Right lobe of liver (tissue), 6 donors: ENCODE data around the gene RHOJ. TPM values are rescaled to one million over a fixed set of nuclear protein-coding genes. Genes with fewer than 3 reads are reported as not detected.

Source experiments
- ATAC-seq, 4 donors: fragments of 200-7000 bp; cut with Tn5 transposase; one replicate each; pipeline ENCODE4 v1.9.1; 2020; ENCODE audit warnings: mild to moderate bottlenecking in 4 of 4, moderate library complexity in 4 of 4
- DNase-seq, 3 donors: peaks; one replicate each; pipeline ENCODE4 v3.0.0-alpha.2; 2020
- H3K27ac ChIP-seq, 3 donors: fragments of 200-600 bp; one replicate each; pipeline ENCODE4 v1.8.0; 2022
- H3K27me3 ChIP-seq, 2 donors: fragments of 200-600 bp; one replicate each; pipeline ENCODE4 v1.8.0; 2022
- H3K36me3 ChIP-seq, 4 donors: fragments of 200-600 bp; sonication (generic) in 1 of 4; one replicate each; pipeline versions ENCODE4 v1.5.1 to v1.8.0; 2017 to 2022; ENCODE audit warnings: control low read depth in 1 of 4
- H3K4me1 ChIP-seq, 4 donors: fragments of 200-600 bp; sonication (generic) in 1 of 4; one replicate each; pipeline versions ENCODE4 v1.5.1 to v1.8.0; 2017 to 2022; ENCODE audit warnings: control low read depth in 1 of 4
- H3K4me3 ChIP-seq, 3 donors: fragments of 200-600 bp; one replicate each; pipeline ENCODE4 v1.8.0; 2022
- H3K9me3 ChIP-seq, 4 donors: fragments of 200-600 bp; sonication (generic) in 1 of 4; one replicate each; pipeline versions ENCODE4 v1.5.1 to v1.8.0; 2017 to 2022; ENCODE audit warnings: control low read depth in 1 of 4
- CTCF ChIP-seq, 4 donors: fragments of 200-600 bp in 3 of 4; fragments of 450-650 bp in 1 of 4; IDR thresholded peaks; one replicate each; pipeline versions ENCODE4 v1.5.1 to v1.8.0; 2016 to 2022; ENCODE audit warnings: antibody characterized with exemption in 4 of 4, mild to moderate bottlenecking in 2 of 4
- POLR2A ChIP-seq: fragments of 450-650 bp; IDR thresholded peaks from one replicate; pipeline ENCODE4 v1.6.1; 2017; ENCODE audit warnings: antibody characterized with exemption, mild to moderate bottlenecking
- WGBS: methylation state at CpG from one replicate; pipeline ENCODE4 v1.1.6; 2018; ENCODE audit warnings: low coverage, low lambda C conversion rate; ENCODE audit not compliant: insufficient coverage; ENCODE audit errors: missing lambda C conversion rate; 5-methylcytosine and 5-hydroxymethylcytosine counted together
- intact Hi-C, 2 donors: fragments of 100-400 bp; cut with DNase I; formaldehyde crosslinking; loops; one replicate each; pipeline versions ENCODE4 v1.11.2 to v1.14.1; 2022
- total RNA-seq, 6 experiments: library from RNA; depleted of rRNA in 2 of 6; stranded (reverse); fragments of >200 nt in 2 of 6; fragmentation: NEBNext Ultra II Directional in 3 of 6; extraction: Animal tissue kit (Norgen Biotek cat#: 25700) in 3 of 6; gene quantifications; one replicate each; pipeline versions ENCODE4 v1.1.0 to v1.2.4, GENCODE V29; 2016 to 2023
- donor health status: DM: no; HTN: yes; CAD: no.
- donor health status: DM: no; HTN: no; CAD: no.
- donor health status: DM: no; HTN: no; CAD: no.
- donor health status: DM: no; HTN: yes; CAD: no.
- donor health status: DM: no; HTN: yes; CAD: no.

The RHOJ gene
- total RNA-seq, 6 experiments from 2014 or later: 1.7 to 6.0 (median 2.9) TPM

GRCh38 chr14:63240221-63240620, 36.0 kb downstream of the RHOJ start:
- H3K36me3 ChIP-seq: no peaks in the 10 kb centered on the region
- no peak for DNase-seq
- 73% methylated on average over 2 of the region's 2 CpGs for WGBS
- intact Hi-C loops: no loop called here
- no peak overlapping the region for H3K4me3 ChIP-seq
- TF ChIP-seq CTCF (IDR thresholded peaks at IDR 0.05) (no peak), POLR2A (no peak)
- no peak for ATAC-seq
- H3K27me3 ChIP-seq: no peaks in the 10 kb centered on the region
- no peaks in the 10 kb centered on the region for H3K4me1 ChIP-seq
- no peaks in the 10 kb centered on the region for H3K9me3 ChIP-seq
- H3K27ac ChIP-seq: no peak overlapping the region

DNA sequence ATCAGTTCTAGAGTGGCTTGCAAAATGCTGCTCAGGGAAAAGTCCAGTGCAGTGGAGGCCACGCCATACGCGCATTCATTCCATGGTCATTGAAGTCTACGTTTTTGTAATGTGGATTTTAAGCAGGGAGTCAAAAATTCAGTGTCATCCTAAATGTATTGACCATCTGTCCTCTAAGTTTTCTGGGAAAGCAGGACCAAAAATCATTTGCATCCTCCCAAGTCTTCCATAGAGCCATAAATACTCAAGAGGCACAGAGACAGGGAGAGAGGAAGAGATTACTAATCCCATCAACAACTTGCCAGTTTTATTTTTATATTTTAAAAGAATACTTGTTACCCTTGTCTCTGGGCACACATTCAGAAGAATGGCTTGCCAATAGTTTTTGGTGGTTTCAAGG, 36.9 kb downstream of the RHOJ start:
- H3K9me3 ChIP-seq: no peaks in the 10 kb centered on the region
- no peak overlapping the region for H3K27ac ChIP-seq
- WGBS: 84% methylated on average over 4 of the region's 4 CpGs
- TF ChIP-seq POLR2A (no peak), CTCF (IDR thresholded peaks at IDR 0.05) (no peak)
- no peak overlapping the region for H3K4me3 ChIP-seq
- no peaks in the 10 kb centered on the region for H3K4me1 ChIP-seq
- ATAC-seq: no peak
- no peaks in the 10 kb centered on the region for H3K36me3 ChIP-seq
- intact Hi-C loops: no loop called here
- H3K27me3 ChIP-seq: no peaks in the 10 kb centered on the region
- no peak for DNase-seq

- ATAC-seq (no peak), DNase-seq (no peak)
- no peak overlapping the region for H3K4me3 ChIP-seq
- no peaks in the 10 kb centered on the region for H3K9me3 ChIP-seq
- TF ChIP-seq POLR2A (no peak), CTCF (IDR thresholded peaks at IDR 0.05) (no peak)
- H3K36me3 ChIP-seq: no peaks in the 10 kb centered on the region
- H3K4me1 ChIP-seq: no peaks in the 10 kb centered on the region
- H3K27ac ChIP-seq: no peak overlapping the region
- 59% methylated on average over 5 of the region's 5 CpGs for WGBS
- H3K27me3 ChIP-seq: no peaks in the 10 kb centered on the region
- intact Hi-C loops: no loop called here
These were observed 39.4 kb downstream of the RHOJ start for GRCh38 chr14:63243646-63244045.

DNA sequence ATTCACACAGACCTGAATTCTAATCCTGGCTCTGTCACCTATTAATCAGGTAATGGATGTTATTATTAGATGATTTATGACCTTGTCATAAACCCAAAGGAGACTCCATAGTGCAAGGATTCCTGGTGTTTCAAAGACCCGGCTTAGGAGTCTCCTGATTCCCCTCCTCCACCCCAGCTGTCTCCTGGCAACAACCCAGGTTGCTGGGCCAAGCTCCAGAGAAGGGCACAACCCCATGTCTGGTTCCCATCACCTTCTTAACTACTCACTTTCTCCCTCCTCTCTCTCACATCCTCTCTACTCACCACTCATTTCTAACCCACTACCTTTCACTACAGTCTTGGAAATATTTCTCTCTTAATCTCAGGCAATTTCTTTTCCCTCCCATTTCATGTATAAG, 41.6 kb downstream of the RHOJ start:
- Histone ChIP-seq H3K4me3 (no peak overlapping the region), H3K27ac (no peak overlapping the region), H3K4me1 (no peaks in the 10 kb centered on the region), H3K36me3 (no peaks in the 10 kb centered on the region), H3K9me3 (no peaks in the 10 kb centered on the region), H3K27me3 (no peaks in the 10 kb centered on the region)
- DNase-seq (no peak), ATAC-seq (no peak)
- TF ChIP-seq CTCF (IDR thresholded peaks at IDR 0.05): no peak
- no peak for TF ChIP-seq POLR2A
- 60% methylated on average over 1 of the region's 1 CpG for WGBS
- intact Hi-C loops: no loop called here

DNA sequence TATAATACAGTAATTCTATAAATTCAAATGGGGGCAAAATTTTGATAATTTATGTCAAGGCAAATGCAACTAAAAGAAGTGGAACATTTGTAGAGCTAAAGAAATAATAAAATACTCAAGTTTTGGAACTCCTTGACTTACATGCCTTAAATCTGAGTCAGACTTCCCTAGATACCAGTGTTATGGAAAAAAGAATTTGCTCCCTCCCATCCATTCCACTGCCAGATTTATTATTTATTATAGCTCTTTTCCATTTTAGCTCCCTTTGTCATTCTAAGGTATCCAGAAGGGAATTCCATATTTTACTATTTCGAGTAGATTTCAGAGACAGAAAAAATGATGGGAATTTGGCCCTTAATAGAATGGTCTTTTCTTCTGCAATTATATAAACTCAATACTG, 44.0 kb downstream of the RHOJ start:
- DNase-seq (no peak), ATAC-seq (no peak)
- H3K27ac ChIP-seq: no peak overlapping the region
- no peaks in the 10 kb centered on the region for H3K27me3 ChIP-seq
- 23% methylated on average over 1 of the region's 1 CpG for WGBS
- intact Hi-C loops: no loop called here
- H3K4me1 ChIP-seq: no peaks in the 10 kb centered on the region
- H3K36me3 ChIP-seq: no peaks in the 10 kb centered on the region
- H3K9me3 ChIP-seq: no peaks in the 10 kb centered on the region
- H3K4me3 ChIP-seq: no peak overlapping the region
- TF ChIP-seq POLR2A (no peak), CTCF (IDR thresholded peaks at IDR 0.05) (no peak)
